Stimulated activated memory B cell treated with anti-CD40 and anti-IgM and Interleukin-4, amounts not matched to agents 10 μg/mL and 1 μg/mL and 100 μg/mL, for 72 hours (primary cell): Measurements from ENCODE around the gene EPN3.

Experiments
- ATAC-seq: fragments of 150-1000 bp; cut with Tn5 transposase; 2 replicates; pipeline ENCODE4 v1.10.0; 2021
- H3K27ac Mint-ChIP-seq: one replicate; pipeline ENCODE4 v1.8.0; 2022; ENCODE audit warnings: mild to moderate bottlenecking, mixed read lengths
- H3K27me3 Mint-ChIP-seq: one replicate; pipeline ENCODE4 v1.8.0; 2022; ENCODE audit warnings: mixed read lengths
- H3K36me3 Mint-ChIP-seq: one replicate; pipeline ENCODE4 v1.8.0; 2022; ENCODE audit warnings: mixed read lengths
- H3K4me1 Mint-ChIP-seq: one replicate; pipeline ENCODE4 v1.8.0; 2022; ENCODE audit warnings: mixed read lengths
- H3K4me3 Mint-ChIP-seq: one replicate; pipeline ENCODE4 v1.8.0; 2022; ENCODE audit warnings: mild to moderate bottlenecking, moderate library complexity, mixed read lengths
- H3K9me3 Mint-ChIP-seq: one replicate; pipeline ENCODE4 v1.8.0; 2022; ENCODE audit warnings: mixed read lengths

Gene EPN3

GRCh38 chr17:50520483-50520882, 12.1 kb upstream of the EPN3 start:
- H3K27ac Mint-ChIP-seq, result no peak overlapping the region
- no peaks in the 10 kb centered on the region for H3K27me3 Mint-ChIP-seq
- H3K36me3 Mint-ChIP-seq, result no peaks in the 10 kb centered on the region
- no peaks in the 10 kb centered on the region for H3K9me3 Mint-ChIP-seq
- no peak overlapping the region for H3K4me3 Mint-ChIP-seq
- ATAC-seq, result no peak
- H3K4me1 Mint-ChIP-seq, result no peaks in the 10 kb centered on the region

GRCh38 chr17:50521514-50521913, 11.0 kb upstream of the EPN3 start:
- H3K27ac Mint-ChIP-seq, result no peak overlapping the region
- no peak overlapping the region for H3K4me3 Mint-ChIP-seq
- no peaks in the 10 kb centered on the region for H3K27me3 Mint-ChIP-seq
- no peak for ATAC-seq
- H3K36me3 Mint-ChIP-seq, result no peaks in the 10 kb centered on the region
- no peaks in the 10 kb centered on the region for H3K4me1 Mint-ChIP-seq
- no peaks in the 10 kb centered on the region for H3K9me3 Mint-ChIP-seq

GRCh38 chr17:50522766-50523165, 9.8 kb upstream of the EPN3 start:
- no peaks in the 10 kb centered on the region for H3K4me1 Mint-ChIP-seq
- H3K9me3 Mint-ChIP-seq, result no peaks in the 10 kb centered on the region
- ATAC-seq, result no peak
- no peaks in the 10 kb centered on the region for H3K36me3 Mint-ChIP-seq
- peaks cover 2% of the 10 kb centered on the region for H3K27me3 Mint-ChIP-seq
- no peak overlapping the region for H3K27ac Mint-ChIP-seq
- no peak overlapping the region for H3K4me3 Mint-ChIP-seq

GRCh38 chr17:50523208-50523607, 9.3 kb upstream of the EPN3 start:
- Mint-ChIP-seq H3K27ac (no peak overlapping the region), H3K9me3 (no peaks in the 10 kb centered on the region), H3K4me3 (no peak overlapping the region), H3K27me3 (peaks cover 6% of the 10 kb centered on the region), H3K4me1 (no peaks in the 10 kb centered on the region), H3K36me3 (no peaks in the 10 kb centered on the region)
- no peak for ATAC-seq

- H3K27ac Mint-ChIP-seq, result no peak overlapping the region
- no peak overlapping the region for H3K4me3 Mint-ChIP-seq
- H3K9me3 Mint-ChIP-seq, result no peaks in the 10 kb centered on the region
- H3K27me3 Mint-ChIP-seq, result peaks cover 22% of the 10 kb centered on the region
- no peaks in the 10 kb centered on the region for H3K36me3 Mint-ChIP-seq
- no peak for ATAC-seq
- H3K4me1 Mint-ChIP-seq, result no peaks in the 10 kb centered on the region
Measured at GRCh38 chr17:50524838-50525237, 7.7 kb upstream of the EPN3 start.

- H3K4me3 Mint-ChIP-seq, result no peak overlapping the region
Measured at GRCh38 chr17:50527155-50527762, 5.3 kb upstream of the EPN3 start.

GRCh38 chr17:50527949-50528474, 4.5 kb upstream of the EPN3 start:
- H3K4me1 Mint-ChIP-seq, result no peaks in the 10 kb centered on the region
- no peak overlapping the region for H3K27ac Mint-ChIP-seq
- no peak overlapping the region for H3K4me3 Mint-ChIP-seq
- H3K27me3 Mint-ChIP-seq, result peaks cover 53% of the 10 kb centered on the region
- H3K9me3 Mint-ChIP-seq, result no peaks in the 10 kb centered on the region
- no peak for ATAC-seq
- H3K36me3 Mint-ChIP-seq, result no peaks in the 10 kb centered on the region

More at GRCh38 chr17:50527155-50527762, 5.3 kb upstream of the EPN3 start:
- Mint-ChIP-seq H3K36me3 (no peaks in the 10 kb centered on the region), H3K27ac (no peak overlapping the region), H3K27me3 (peaks cover 45% of the 10 kb centered on the region), H3K4me1 (no peaks in the 10 kb centered on the region), H3K9me3 (no peaks in the 10 kb centered on the region)
- no peak for ATAC-seq

- H3K36me3 Mint-ChIP-seq, result no peaks in the 10 kb centered on the region
- H3K27ac Mint-ChIP-seq, result no peak overlapping the region
- ATAC-seq, result no peak
- H3K9me3 Mint-ChIP-seq, result no peaks in the 10 kb centered on the region
- H3K27me3 Mint-ChIP-seq, result peaks cover 71% of the 10 kb centered on the region
- no peak overlapping the region for H3K4me3 Mint-ChIP-seq
- H3K4me1 Mint-ChIP-seq, result peaks cover 12% of the 10 kb centered on the region
Measured at GRCh38 chr17:50529849-50530248, 2.7 kb upstream of the EPN3 start.

GRCh38 chr17:50531428-50532025, 1.0 kb upstream of the EPN3 start:
- no peaks in the 10 kb centered on the region for H3K9me3 Mint-ChIP-seq
- no peaks in the 10 kb centered on the region for H3K36me3 Mint-ChIP-seq
- H3K4me1 Mint-ChIP-seq, result peaks cover 12% of the 10 kb centered on the region
- no peak overlapping the region for H3K4me3 Mint-ChIP-seq
- H3K27ac Mint-ChIP-seq, result no peak overlapping the region
- no peak for ATAC-seq
- peaks cover 88% of the 10 kb centered on the region for H3K27me3 Mint-ChIP-seq

GRCh38 chr17:50533185-50533584, 650 bp downstream of the EPN3 start:
- H3K9me3 Mint-ChIP-seq, result no peaks in the 10 kb centered on the region
- peaks cover 12% of the 10 kb centered on the region for H3K4me1 Mint-ChIP-seq
- no peaks in the 10 kb centered on the region for H3K36me3 Mint-ChIP-seq
- peaks cover 84% of the 10 kb centered on the region for H3K27me3 Mint-ChIP-seq
- no peak for ATAC-seq
- no peak overlapping the region for H3K4me3 Mint-ChIP-seq
- no peak overlapping the region for H3K27ac Mint-ChIP-seq

GRCh38 chr17:50533720-50534148, 1.2 kb downstream of the EPN3 start:
- Mint-ChIP-seq H3K36me3 (no peaks in the 10 kb centered on the region), H3K4me1 (peaks cover 18% of the 10 kb centered on the region), H3K9me3 (no peaks in the 10 kb centered on the region), H3K27me3 (peaks cover 78% of the 10 kb centered on the region), H3K27ac (no peak overlapping the region), H3K4me3 (no peak overlapping the region)
- no peak for ATAC-seq

GRCh38 chr17:50534222-50534978, 1.9 kb downstream of the EPN3 start:
- Mint-ChIP-seq H3K27me3 (peaks cover 72% of the 10 kb centered on the region), H3K4me1 (peaks cover 22% of the 10 kb centered on the region), H3K36me3 (no peaks in the 10 kb centered on the region), H3K4me3 (no peak overlapping the region), H3K27ac (no peak overlapping the region), H3K9me3 (no peaks in the 10 kb centered on the region)
- ATAC-seq, result peak; percentile 42

GRCh38 chr17:50534979-50535326, 2.4 kb downstream of the EPN3 start:
- ATAC-seq, result no peak
- no peak overlapping the region for H3K27ac Mint-ChIP-seq
- H3K4me1 Mint-ChIP-seq, result peaks cover 22% of the 10 kb centered on the region
- no peak overlapping the region for H3K4me3 Mint-ChIP-seq
- peaks cover 66% of the 10 kb centered on the region for H3K27me3 Mint-ChIP-seq
- no peaks in the 10 kb centered on the region for H3K36me3 Mint-ChIP-seq
- H3K9me3 Mint-ChIP-seq, result no peaks in the 10 kb centered on the region

GRCh38 chr17:50535407-50535806, 2.9 kb downstream of the EPN3 start:
- H3K4me1 Mint-ChIP-seq, result peaks cover 22% of the 10 kb centered on the region
- H3K27me3 Mint-ChIP-seq, result peaks cover 63% of the 10 kb centered on the region
- no peak for ATAC-seq
- H3K36me3 Mint-ChIP-seq, result no peaks in the 10 kb centered on the region
- no peak overlapping the region for H3K27ac Mint-ChIP-seq
- H3K9me3 Mint-ChIP-seq, result no peaks in the 10 kb centered on the region
- no peak overlapping the region for H3K4me3 Mint-ChIP-seq

- Mint-ChIP-seq H3K27me3 (peaks cover 47% of the 10 kb centered on the region), H3K36me3 (no peaks in the 10 kb centered on the region), H3K9me3 (no peaks in the 10 kb centered on the region), H3K27ac (no peak overlapping the region), H3K4me3 (no peak overlapping the region), H3K4me1 (peaks cover 33% of the 10 kb centered on the region)
- no peak for ATAC-seq
Measured at GRCh38 chr17:50536683-50537646, 4.4 kb downstream of the EPN3 start.
